ENCODE measurements around the gene RAB4B.

DNA sequence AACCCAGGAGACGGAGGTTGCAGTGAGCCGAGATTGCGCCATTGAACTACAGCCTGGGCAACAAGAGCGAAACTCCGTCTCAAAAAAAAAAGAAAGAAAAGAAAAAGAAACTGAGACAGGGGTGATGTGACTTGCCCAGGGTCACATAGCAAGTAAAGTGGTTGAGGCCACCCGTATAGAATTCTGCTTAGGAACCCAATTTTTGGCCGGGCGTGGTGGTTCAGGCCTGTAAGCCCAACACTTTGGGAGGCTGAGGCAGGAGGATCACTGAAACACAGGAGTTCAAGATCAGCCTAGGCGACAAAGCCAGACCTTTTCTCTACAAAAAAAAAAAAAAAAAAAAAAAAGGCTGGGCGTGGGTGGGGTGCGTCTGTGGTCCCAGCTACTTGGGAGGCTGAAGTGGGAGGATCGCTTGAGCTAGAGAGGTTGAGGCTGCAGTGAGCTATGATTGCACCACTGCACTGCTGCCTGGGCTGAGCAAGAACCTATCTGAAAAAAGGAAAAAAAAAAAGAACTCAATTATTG lies 25.7 kb upstream of the RAB4B start:
- TF ChIP-seq, protein P1, sequence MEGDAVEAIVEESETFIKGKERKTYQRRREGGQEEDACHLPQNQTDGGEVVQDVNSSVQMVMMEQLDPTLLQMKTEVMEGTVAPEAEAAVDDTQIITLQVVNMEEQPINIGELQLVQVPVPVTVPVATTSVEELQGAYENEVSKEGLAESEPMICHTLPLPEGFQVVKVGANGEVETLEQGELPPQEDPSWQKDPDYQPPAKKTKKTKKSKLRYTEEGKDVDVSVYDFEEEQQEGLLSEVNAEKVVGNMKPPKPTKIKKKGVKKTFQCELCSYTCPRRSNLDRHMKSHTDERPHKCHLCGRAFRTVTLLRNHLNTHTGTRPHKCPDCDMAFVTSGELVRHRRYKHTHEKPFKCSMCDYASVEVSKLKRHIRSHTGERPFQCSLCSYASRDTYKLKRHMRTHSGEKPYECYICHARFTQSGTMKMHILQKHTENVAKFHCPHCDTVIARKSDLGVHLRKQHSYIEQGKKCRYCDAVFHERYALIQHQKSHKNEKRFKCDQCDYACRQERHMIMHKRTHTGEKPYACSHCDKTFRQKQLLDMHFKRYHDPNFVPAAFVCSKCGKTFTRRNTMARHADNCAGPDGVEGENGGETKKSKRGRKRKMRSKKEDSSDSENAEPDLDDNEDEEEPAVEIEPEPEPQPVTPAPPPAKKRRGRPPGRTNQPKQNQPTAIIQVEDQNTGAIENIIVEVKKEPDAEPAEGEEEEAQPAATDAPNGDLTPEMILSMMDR (IDR thresholded peaks at IDR 0.05), result no peak
- no peak for TF ChIP-seq POLR2A (IDR thresholded peaks at IDR 0.05)

Measured in body of pancreas (tissue), 4 donors.